HFFc6 (cell line): Measurements from ENCODE around the gene HSCB. TPM values are rescaled to one million over a fixed set of nuclear protein-coding genes. Genes with fewer than 3 reads are reported as not detected.
"Not testable (repeated sequence)": the region's sequence is repeated elsewhere in the genome, so short reads cannot be mapped to it uniquely, and the experiment has no call there.

Experiments used
- DNase-seq: peaks from one replicate; pipeline ENCODE4 v3.0.0-alpha.2; 2018
- H3K27ac Mint-ChIP-seq: 2 replicates; pipeline ENCODE4 v1.8.0; 2020; ENCODE audit warnings: mild to moderate bottlenecking, mixed read lengths
- H3K27me3 Mint-ChIP-seq: 2 replicates; pipeline ENCODE4 v1.8.0; 2021; ENCODE audit warnings: mild to moderate bottlenecking, moderate library complexity, mixed read lengths; ENCODE audit not compliant: insufficient read depth
- H3K36me3 Mint-ChIP-seq: 2 replicates; pipeline ENCODE4 v1.8.0; 2021; ENCODE audit warnings: low read depth, mixed read lengths
- H3K4me1 Mint-ChIP-seq: 2 replicates; pipeline ENCODE4 v1.8.0; 2020; ENCODE audit warnings: low read depth, mixed read lengths
- H3K4me3 Mint-ChIP-seq: 2 replicates; pipeline ENCODE4 v1.8.0; 2020; ENCODE audit warnings: mild to moderate bottlenecking, moderate library complexity, mixed read lengths
- H3K9me3 Mint-ChIP-seq: 2 replicates; pipeline ENCODE4 v1.8.0; 2020; ENCODE audit warnings: mild to moderate bottlenecking, mixed read lengths
- CTCF ChIP-seq: fragments of 200-600 bp; sonication (generic); IDR thresholded peaks from 2 replicates; pipeline ENCODE4 v1.5.0; 2021; ENCODE audit warnings: antibody characterized with exemption, mild to moderate bottlenecking
- total RNA-seq, 6 experiments: library from RNA; stranded (reverse); fragmentation: NEBNext Ultra II Directional; extraction: Animal tissue kit (Norgen Biotek cat#: 25700); gene quantifications; 2 replicates in 1 of 6; 3 replicates in 5 of 6; pipeline ENCODE4 v1.2.3, GENCODE V29; 2021

HSCB gene
- total RNA-seq, 6 experiments from 2014 or later = 15.2 to 18.3 (median 16.5) TPM

GRCh38 chr22:28800308-28801041 lies 58.6 kb downstream of the HSCB start, which contains the start of gene XBP1:
Gene XBP1, minus strand, starts transcription at chr22:28800569.
- Mint-ChIP-seq H3K27ac (peak within 1 kb of the TSS; percentile 99), H3K4me1 (peaks cover 35% of the 10 kb centered on the region), H3K36me3 (peaks cover 42% of the 10 kb centered on the region), H3K27me3 (peaks cover 8% of the 10 kb centered on the region), H3K4me3 (peak within 1 kb of the TSS; percentile 94), H3K9me3 (no peaks in the 10 kb centered on the region)
- no peak for TF ChIP-seq CTCF
- peak; percentile 88 for DNase-seq

GRCh38 chr22:28801845-28802594 lies 60.2 kb downstream of the HSCB start:
- TF ChIP-seq CTCF = no peak
- Mint-ChIP-seq H3K27ac (peak overlapping the region; percentile 69), H3K36me3 (peaks cover 28% of the 10 kb centered on the region), H3K9me3 (no peaks in the 10 kb centered on the region), H3K27me3 (peaks cover 8% of the 10 kb centered on the region), H3K4me1 (peaks cover 27% of the 10 kb centered on the region), H3K4me3 (peak overlapping the region; percentile 66)
- DNase-seq = no peak

- peak; percentile 37 for TF ChIP-seq CTCF
- no peak for DNase-seq
- Mint-ChIP-seq H3K27me3 (peaks cover 8% of the 10 kb centered on the region), H3K4me1 (peaks cover 24% of the 10 kb centered on the region), H3K27ac (peak overlapping the region; percentile 69; the same call in 1 of the 2 replicates), H3K36me3 (peaks cover 26% of the 10 kb centered on the region), H3K4me3 (0 out of 2 replicates have a peak overlapping the region, but pooled peaks have one; percentile 66), H3K9me3 (no peaks in the 10 kb centered on the region)
Measured at GRCh38 chr22:28802595-28803123, 60.8 kb downstream of the HSCB start.

GRCh38 chr22:28805426-28805825 lies 63.6 kb downstream of the HSCB start:
- peaks cover 12% of the 10 kb centered on the region for H3K4me1 Mint-ChIP-seq
- H3K9me3 Mint-ChIP-seq = not testable (repeated sequence)

More at GRCh38 chr22:28805426-28805825, 63.6 kb downstream of the HSCB start:
- not testable (repeated sequence) for H3K27ac Mint-ChIP-seq, DNase-seq, H3K4me3 Mint-ChIP-seq, H3K36me3 Mint-ChIP-seq, H3K27me3 Mint-ChIP-seq

Other genes starting within 250 kb of the HSCB start
- gene TTC28, start 62.2 kb upstream of the HSCB start, total RNA-seq = 10 to 100 TPM; 10.8 to 18.9 (median 13.6) TPM
- 10 to 100 TPM; 10.2 to 17.7 (median 14.9) TPM for gene CHEK2, start 219 bp upstream of the HSCB start, total RNA-seq
- 10 to 100 TPM; 13.2 to 17.4 (median 14.8) TPM for gene CCDC117, start 30.7 kb downstream of the HSCB start, total RNA-seq
- gene XBP1, start 58.5 kb downstream of the HSCB start, total RNA-seq = 100 to 1,000 TPM; 106 to 115 (median 111) TPM
- 1 to 10 TPM; 3.3 to 4.7 (median 3.6) TPM for gene ZNRF3, start 141.5 kb downstream of the HSCB start, total RNA-seq